Fibroblast of mammary gland (primary cell): ENCODE results near the gene SMAD9.

Experiments
- DNase-seq: peaks from one replicate; pipeline ENCODE4 v3.0.0-alpha.2; 2010; ENCODE audit warnings: low read depth
- H3K4me3 ChIP-seq: 2 replicates; pipeline ENCODE4 v1.5.1; 2011; ENCODE audit warnings: low read depth, mild to moderate bottlenecking, low read length, moderate library complexity; ENCODE audit not compliant: control insufficient read depth
- CTCF ChIP-seq: conservative IDR thresholded peaks from 2 replicates; pipeline ENCODE4 v1.5.1; 2011; ENCODE audit warnings: low read depth, low read length, inconsistent platforms; ENCODE audit not compliant: control insufficient read depth, insufficient read depth

The SMAD9 gene

DNA sequence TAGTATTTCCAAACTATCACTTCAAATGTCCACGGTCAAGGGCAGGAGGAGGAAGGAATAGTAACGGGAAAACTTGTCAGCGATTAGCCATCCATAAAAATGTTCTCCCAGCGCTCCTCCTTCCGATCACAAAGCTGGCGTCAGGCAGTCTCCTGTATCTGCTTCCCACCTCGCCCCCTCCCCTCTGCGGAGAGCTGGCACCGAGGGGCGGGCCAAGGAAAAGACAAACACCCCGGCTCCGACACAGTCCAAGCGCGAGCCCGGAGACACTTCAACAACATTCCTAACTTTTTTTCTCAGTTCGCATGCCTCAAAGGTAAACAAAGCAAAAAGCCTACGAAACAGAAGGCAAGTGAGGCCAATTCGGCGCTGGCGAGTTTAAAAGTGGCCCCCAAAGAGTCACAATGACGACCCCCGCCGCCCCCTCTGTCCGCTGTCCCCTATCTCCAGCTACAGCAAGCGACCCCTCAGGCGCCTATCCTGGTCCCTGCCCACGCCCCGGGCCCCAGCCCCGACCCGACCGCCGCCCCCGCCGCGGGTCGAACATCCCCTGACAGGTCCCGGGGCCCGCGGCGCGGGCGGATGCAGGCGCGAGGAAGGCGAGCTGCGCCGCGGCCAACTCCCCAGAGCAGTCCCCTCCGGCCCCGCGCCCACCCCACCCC, 736 bp downstream of the SMAD9 start:
- peak; percentile 11 for DNase-seq
- TF ChIP-seq CTCF, result no peak

GRCh38 chr13:36918246-36919131, 1.5 kb downstream of the SMAD9 start:
- peak overlapping the region; percentile 70 for H3K4me3 ChIP-seq
- DNase-seq, result peak; percentile 14
- TF ChIP-seq CTCF, result no peak

More for the DNA sequence above, 736 bp downstream of the SMAD9 start:
- H3K4me3 ChIP-seq, result peak overlapping the region; percentile 70

- no peak for TF ChIP-seq CTCF
- DNase-seq, result no peak
- no peak overlapping the region for H3K4me3 ChIP-seq
Observed at GRCh38 chr13:36917311-36917710, 2.7 kb downstream of the SMAD9 start.

DNA sequence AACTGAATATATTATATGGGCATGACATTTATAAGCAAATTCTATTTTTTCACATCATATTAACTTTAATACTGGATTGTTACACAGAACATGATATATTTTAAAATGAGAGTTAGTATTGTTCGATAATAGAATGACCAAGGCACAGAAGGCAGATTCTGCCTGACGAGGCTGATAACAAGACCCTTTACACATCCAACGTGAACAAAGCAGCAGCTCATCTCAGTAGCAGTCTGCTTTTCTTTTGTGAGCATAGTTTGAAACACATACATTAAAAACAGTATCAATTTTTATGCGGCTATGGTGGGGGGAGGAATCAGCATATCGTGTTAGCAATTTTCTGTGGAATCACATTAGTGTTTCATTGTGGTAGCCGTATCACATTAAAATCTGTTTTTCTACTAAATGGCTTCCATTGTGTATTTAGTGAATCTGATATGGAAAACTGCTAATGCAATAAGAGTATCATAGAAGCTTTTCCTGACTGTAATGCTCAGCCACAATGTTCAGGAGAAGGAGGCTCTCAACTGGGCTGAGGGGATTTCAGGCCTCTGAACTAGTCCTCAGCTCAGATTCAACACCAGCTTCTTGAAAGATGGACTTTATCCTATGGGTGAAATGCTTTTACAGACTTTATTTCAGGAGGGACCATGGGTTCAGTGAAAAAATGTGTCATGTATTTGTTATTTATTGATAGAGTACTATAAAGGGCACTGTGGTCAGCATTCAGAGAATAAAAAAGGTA, 4.0 kb downstream of the SMAD9 start:
- DNase-seq, result no peak
- no peak for TF ChIP-seq CTCF
- no peak overlapping the region for H3K4me3 ChIP-seq

DNA sequence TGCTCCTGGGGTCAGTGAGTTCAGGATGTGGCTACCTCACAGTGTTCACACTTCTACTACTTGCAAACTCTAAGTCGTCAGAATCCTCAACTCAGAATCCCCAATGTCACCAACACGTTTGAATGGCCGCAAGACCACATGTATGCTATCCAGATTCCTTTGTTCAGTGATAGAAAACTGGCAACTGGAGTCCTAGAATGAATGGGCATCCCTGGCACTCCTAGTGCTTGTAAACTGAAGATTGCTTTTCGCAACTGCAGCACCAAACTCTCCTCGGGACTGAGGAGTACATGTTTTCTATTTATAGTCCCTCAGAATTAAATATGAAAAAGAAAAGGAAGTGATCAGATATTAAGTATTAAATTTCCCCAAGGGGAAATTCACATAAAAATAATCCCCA, 4.9 kb downstream of the SMAD9 start:
- TF ChIP-seq CTCF, result no peak
- DNase-seq, result no peak
- H3K4me3 ChIP-seq, result no peak overlapping the region

- no peak for TF ChIP-seq CTCF
- H3K4me3 ChIP-seq, result no peak overlapping the region
- DNase-seq, result no peak
Observed at GRCh38 chr13:36914648-36915047, 5.4 kb downstream of the SMAD9 start.
